Neural cell (in vitro differentiated cells): ENCODE results near the gene SLC6A16. TPM values are rescaled to one million over a fixed set of nuclear protein-coding genes. Genes with fewer than 3 reads are reported as not detected.

Source experiments
- H2AFZ ChIP-seq: fragments of 200-600, 300-800 bp; sonication (generic), shearing (Covaris generic); 2 replicates; pipeline ENCODE4 v1.6.0; 2014; ENCODE audit warnings: low read depth, mild to moderate bottlenecking, antibody characterized with exemption, low read length, moderate library complexity
- H3F3A ChIP-seq: fragments of 200-600 bp; shearing (Covaris generic); 2 replicates; pipeline ENCODE4 v1.6.1; 2016; ENCODE audit warnings: mild to moderate bottlenecking, moderate library complexity, mixed read lengths, antibody characterized with exemption, low read length; ENCODE audit not compliant: insufficient read depth, poor library complexity, severe bottlenecking
- H3K27ac ChIP-seq: fragments of 200-600, 300-800 bp; sonication (generic), shearing (Covaris generic); 2 replicates; pipeline ENCODE4 v1.5.1; 2014; ENCODE audit warnings: mild to moderate bottlenecking, low read length, moderate library complexity
- H3K27me3 ChIP-seq: fragments of 300-800, 200-600 bp; sonication (generic), shearing (Covaris generic); 2 replicates; pipeline ENCODE4 v1.6.0; 2014; ENCODE audit warnings: mild to moderate bottlenecking, low read depth, low read length, moderate library complexity; ENCODE audit not compliant: insufficient read depth
- H3K36me3 ChIP-seq: fragments of 300-800, 200-600 bp; sonication (generic), shearing (Covaris generic); 2 replicates; pipeline ENCODE4 v1.5.1; 2014; ENCODE audit warnings: mild to moderate bottlenecking, antibody characterized with exemption, low read length, moderate library complexity; ENCODE audit not compliant: insufficient read depth
- H3K4me2 ChIP-seq: fragments of 300-800, 200-600 bp; sonication (generic), shearing (Covaris generic); 2 replicates; pipeline ENCODE4 v1.6.0; 2014; ENCODE audit warnings: mild to moderate bottlenecking, low read length
- H3K4me3 ChIP-seq: fragments of 300-800, 200-600 bp; sonication (generic), shearing (Covaris generic); 2 replicates; pipeline ENCODE4 v1.5.1; 2014; ENCODE audit warnings: mild to moderate bottlenecking, low read length, moderate library complexity
- H3K79me2 ChIP-seq: fragments of 200-600 bp; shearing (Covaris generic); replicated peaks from 2 replicates; pipeline ENCODE4 v1.6.0; 2014; ENCODE audit warnings: mild to moderate bottlenecking, low read length, moderate library complexity; ENCODE audit not compliant: insufficient read depth
- H3K9ac ChIP-seq: fragments of 300-800, 200-600 bp; sonication (generic), shearing (Covaris generic); 2 replicates; pipeline ENCODE4 v1.6.1; 2016; ENCODE audit warnings: mild to moderate bottlenecking, low read length, mixed read lengths
- H3K9me2 ChIP-seq: fragments of 200-600 bp; shearing (Covaris generic); 2 replicates; pipeline ENCODE4 v1.6.1; 2016; ENCODE audit warnings: mild to moderate bottlenecking, low read length, mixed read lengths; ENCODE audit not compliant: insufficient read depth
- H3K9me3 ChIP-seq: fragments of 200-600, 300-800 bp; sonication (generic), shearing (Covaris generic); 2 replicates; pipeline ENCODE4 v1.6.1; 2016; ENCODE audit warnings: mild to moderate bottlenecking, mixed run types, low read length, moderate library complexity, mixed read lengths
- H4K20me1 ChIP-seq: fragments of 200-600 bp; shearing (Covaris generic); 2 replicates; pipeline ENCODE4 v1.6.1; 2016; ENCODE audit warnings: mild to moderate bottlenecking, mixed run types; ENCODE audit not compliant: insufficient read depth
- CTCF ChIP-seq: fragments of 450-650 bp; IDR thresholded peaks from 2 replicates; pipeline ENCODE4 v1.5.1; 2014; ENCODE audit warnings: antibody characterized with exemption, mild to moderate bottlenecking, moderate library complexity; ENCODE audit not compliant: poor library complexity, severe bottlenecking
- EZH2 ChIP-seq: fragments of 200-600, 300-800 bp; shearing (Covaris generic), sonication (generic); IDR thresholded peaks from 2 replicates; pipeline ENCODE4 v1.6.1; 2014; ENCODE audit warnings: antibody characterized with exemption, low read length, borderline replicate concordance, mild to moderate bottlenecking; ENCODE audit not compliant: insufficient read depth, poor library complexity, severe bottlenecking
- MXI1 ChIP-seq: fragments of 450-650 bp; conservative IDR thresholded peaks from 2 replicates; pipeline ENCODE4 v1.6.1; 2014; ENCODE audit warnings: antibody characterized with exemption, mild to moderate bottlenecking; ENCODE audit not compliant: poor library complexity, severe bottlenecking
- POLR2AphosphoS5 ChIP-seq: IDR thresholded peaks from 2 replicates; pipeline ENCODE4 v1.6.1; 2012
- RAD21 ChIP-seq: fragments of 450-650 bp; conservative IDR thresholded peaks from 2 replicates; pipeline ENCODE4 v1.6.1; 2014; ENCODE audit warnings: antibody characterized with exemption, mild to moderate bottlenecking, moderate library complexity
- REST ChIP-seq: IDR thresholded peaks from 2 replicates; pipeline ENCODE4 v1.6.1; 2012; ENCODE audit warnings: borderline replicate concordance
- SMC3 ChIP-seq: fragments of 450-650 bp; conservative IDR thresholded peaks from 2 replicates; pipeline ENCODE4 v1.6.1; 2014; ENCODE audit warnings: antibody characterized with exemption, mild to moderate bottlenecking, moderate library complexity; ENCODE audit not compliant: poor library complexity
- TAF1 ChIP-seq: IDR thresholded peaks from 2 replicates; pipeline ENCODE4 v1.6.1; 2012; ENCODE audit warnings: low read depth
- polyA plus RNA-seq: library from polyadenylated mRNA; depleted of rRNA; stranded (reverse); fragments of >200 nt; gene quantifications from 2 replicates; pipeline ENCODE4 v1.2.3, GENCODE V29; 2014

The SLC6A16 gene
- polyA plus RNA-seq, 1 donor from 2014 or later = not detected

DNA sequence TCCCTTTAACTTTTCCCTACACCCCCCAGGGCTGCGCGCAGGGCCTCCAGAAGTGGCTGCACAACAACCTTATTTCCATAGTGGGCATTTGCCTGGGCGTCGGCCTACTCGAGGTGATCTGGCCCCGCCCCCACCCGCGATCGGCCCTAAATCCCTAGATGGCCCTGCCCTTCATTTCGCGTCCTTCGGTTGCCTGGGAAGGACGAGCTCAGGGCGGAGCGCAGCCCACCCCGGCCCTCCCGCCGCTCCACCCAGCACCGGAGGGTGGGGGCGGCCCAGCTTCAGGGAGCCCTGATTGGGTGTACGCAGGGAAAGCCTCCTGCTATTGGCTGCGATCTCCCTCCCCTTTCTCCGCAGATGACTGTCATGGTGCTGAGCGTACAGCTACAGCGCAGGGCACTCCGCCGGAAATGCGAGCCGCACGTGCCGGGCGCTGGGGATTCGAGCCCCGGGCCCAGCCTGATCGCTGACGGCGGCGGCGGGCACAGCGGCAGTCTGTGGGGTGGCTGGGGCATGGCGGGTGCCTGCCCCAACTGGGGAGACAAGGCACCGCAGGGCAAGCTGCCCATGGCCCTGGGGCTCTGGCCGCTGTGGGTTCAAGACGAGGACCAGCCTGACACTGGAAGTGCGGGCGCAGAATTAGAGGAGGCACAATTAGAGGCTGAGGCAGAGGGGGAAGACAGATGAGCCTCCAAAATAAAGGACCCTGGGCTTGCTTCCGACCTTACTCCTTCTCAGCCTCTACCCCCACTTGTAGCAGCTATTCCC is 14.5 kb upstream of the SLC6A16 start:
- Histone ChIP-seq H3K36me3 (no peaks in the 10 kb centered on the region), H3K9ac (no peak overlapping the region), H3K9me2 (no peaks in the 10 kb centered on the region), H3K27me3 (no peaks in the 10 kb centered on the region), H3K9me3 (no peaks in the 10 kb centered on the region), H2AFZ (peak overlapping the region; percentile 21), H3K27ac (no peak overlapping the region), H3F3A (no peaks in the 10 kb centered on the region), H3K4me2 (no peak overlapping the region), H4K20me1 (no peaks in the 10 kb centered on the region), H3K4me3 (peak overlapping the region; percentile 59), H3K79me2 (no peaks in the 10 kb centered on the region)
- TF ChIP-seq RAD21 = no peak
- TF ChIP-seq EZH2 = no peak
- no peak for TF ChIP-seq SMC3
- TF ChIP-seq CTCF = no peak
- no peak for TF ChIP-seq POLR2AphosphoS5
- TF ChIP-seq TAF1 = no peak
- TF ChIP-seq MXI1 = no peak

DNA sequence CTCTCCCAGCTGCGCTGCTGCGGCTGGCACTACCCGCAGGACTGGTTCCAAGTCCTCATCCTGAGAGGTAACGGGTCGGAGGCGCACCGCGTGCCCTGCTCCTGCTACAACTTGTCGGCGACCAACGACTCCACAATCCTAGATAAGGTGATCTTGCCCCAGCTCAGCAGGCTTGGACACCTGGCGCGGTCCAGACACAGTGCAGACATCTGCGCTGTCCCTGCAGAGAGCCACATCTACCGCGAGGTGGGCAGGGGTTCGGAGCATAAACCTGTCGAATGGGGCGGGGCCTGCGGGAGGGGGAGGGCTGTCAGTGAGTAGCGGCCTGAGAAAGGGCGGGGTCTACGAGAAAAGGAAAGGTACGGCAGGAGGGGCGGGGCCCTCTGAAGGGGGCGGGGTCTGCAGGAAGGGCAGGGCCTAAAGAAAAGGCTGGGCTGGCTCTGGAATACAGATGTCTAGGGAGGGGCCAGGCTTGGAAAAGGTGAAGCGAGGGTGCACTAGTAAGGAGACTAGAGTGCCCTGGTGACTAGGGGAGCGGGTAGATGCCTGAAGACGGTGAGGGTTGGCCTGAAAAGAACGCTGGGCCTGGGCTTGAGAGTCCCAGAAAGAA is 13.8 kb upstream of the SLC6A16 start:
- TF ChIP-seq TAF1 = no peak
- TF ChIP-seq MXI1 = no peak
- no peak for TF ChIP-seq REST
- no peaks in the 10 kb centered on the region for H3K36me3 ChIP-seq
- H3K4me2 ChIP-seq = no peak overlapping the region
- H3K9me2 ChIP-seq = no peaks in the 10 kb centered on the region
- H3K79me2 ChIP-seq = no peaks in the 10 kb centered on the region
- H3K9me3 ChIP-seq = no peaks in the 10 kb centered on the region
- peak overlapping the region; percentile 59 for H3K4me3 ChIP-seq
- H3K27me3 ChIP-seq = no peaks in the 10 kb centered on the region
- no peaks in the 10 kb centered on the region for H3F3A ChIP-seq
- no peak overlapping the region for H2AFZ ChIP-seq
- no peak overlapping the region for H3K27ac ChIP-seq
- H3K9ac ChIP-seq = no peak overlapping the region
- no peaks in the 10 kb centered on the region for H4K20me1 ChIP-seq
